Keratinocyte (primary cell): ENCODE results near the gene ASIC2. TPM values are rescaled to one million over a fixed set of nuclear protein-coding genes. Genes with fewer than 3 reads are reported as not detected.

Experiments
- DNase-seq: peaks from one replicate; pipeline ENCODE4 v3.0.0-alpha.2; 2011; ENCODE audit warnings: low read depth, missing footprints, low spot score
- FAIRE-seq: peaks from 2 replicates; lab custom pipeline; 2011; peaks lifted over from hg19 to GRCh38; lab: Jason Lieb, UNC
- H2AFZ ChIP-seq: 2 replicates; pipeline ENCODE4 v1.6.0; 2012; ENCODE audit warnings: low read length, control low read depth, inconsistent platforms; ENCODE audit not compliant: control insufficient read depth
- H3K27ac ChIP-seq: 2 replicates; pipeline ENCODE4 v1.5.1; 2011; ENCODE audit warnings: low read length; ENCODE audit not compliant: control insufficient read depth, insufficient read depth
- H3K27me3 ChIP-seq: 3 replicates; pipeline ENCODE4 v1.6.0; 2011; ENCODE audit warnings: low read length; ENCODE audit not compliant: control insufficient read depth, insufficient read depth; ENCODE audit errors: extremely low read depth
- H3K36me3 ChIP-seq, 2 experiments: 2 replicates in 1 of 2; 3 replicates in 1 of 2; pipeline ENCODE4 v1.5.1; 2011; ENCODE audit warnings: low read length in 2 of 2, mild to moderate bottlenecking in 1 of 2; ENCODE audit not compliant: control insufficient read depth in 2 of 2, insufficient read depth in 2 of 2; ENCODE audit errors: extremely low read depth in 1 of 2
- H3K4me1 ChIP-seq: 3 replicates; pipeline ENCODE4 v1.5.1; 2011; ENCODE audit warnings: low read length; ENCODE audit not compliant: control insufficient read depth, insufficient read depth; ENCODE audit errors: extremely low read depth
- H3K4me2 ChIP-seq: 3 replicates; pipeline ENCODE4 v1.6.0; 2011; ENCODE audit warnings: low read depth, low read length; ENCODE audit not compliant: control insufficient read depth, insufficient read depth; ENCODE audit errors: extremely low read depth
- H3K4me3 ChIP-seq, 3 experiments: fragments of 200-600 bp in 1 of 3; sonication (generic) in 1 of 3; 2 replicates in 2 of 3; 3 replicates in 1 of 3; pipeline ENCODE4 v1.5.1; 2011 to 2016; ENCODE audit warnings: low read length in 3 of 3, mild to moderate bottlenecking in 3 of 3, control low read depth in 2 of 3, inconsistent platforms in 1 of 3, low read depth in 1 of 3, mixed read lengths in 1 of 3, mixed run types in 1 of 3, moderate library complexity in 1 of 3; ENCODE audit not compliant: control insufficient read depth in 2 of 3, insufficient read depth in 2 of 3; ENCODE audit errors: extremely low read depth in 1 of 3
- H3K79me2 ChIP-seq: 2 replicates; pipeline ENCODE4 v1.6.0; 2012; ENCODE audit warnings: low read length; ENCODE audit not compliant: control insufficient read depth, insufficient read depth
- H3K9ac ChIP-seq: 3 replicates; pipeline ENCODE4 v1.6.0; 2011; ENCODE audit warnings: low read length; ENCODE audit not compliant: control insufficient read depth, insufficient read depth; ENCODE audit errors: extremely low read depth
- H3K9me1 ChIP-seq: 3 replicates; pipeline ENCODE4 v1.6.0; 2011; ENCODE audit warnings: low read length; ENCODE audit not compliant: control insufficient read depth, insufficient read depth; ENCODE audit errors: extremely low read depth
- H3K9me3 ChIP-seq: 2 replicates; pipeline ENCODE4 v1.5.1; 2012; ENCODE audit warnings: low read depth, low read length; ENCODE audit not compliant: control insufficient read depth
- H4K20me1 ChIP-seq: 3 replicates; pipeline ENCODE4 v1.6.0; 2011; ENCODE audit warnings: low read length; ENCODE audit not compliant: control insufficient read depth, insufficient read depth; ENCODE audit errors: extremely low read depth
- EZH2 ChIP-seq: IDR thresholded peaks from one replicate; pipeline ENCODE4 v1.6.1; 2012; ENCODE audit warnings: inconsistent platforms, mild to moderate bottlenecking, low read length, moderate library complexity
- dilution Hi-C: fragments of 300-500 bp; cut with MboI; formaldehyde crosslinking; loops from one replicate; pipeline ENCODE4 v1.7.0; 2020; ENCODE audit warnings: low sequenced_read_pairs; ENCODE audit not compliant: extremely low pct_ligation_motif_present
- polyA plus RNA-seq, 5 experiments: library from polyadenylated mRNA; depleted of rRNA in 3 of 5; stranded (reverse) in 3 of 5; stranded (forward) in 1 of 5; unstranded in 1 of 5; fragments of >200 nt; gene quantifications; 1 replicate in 1 of 5; 2 replicates in 3 of 5; 3 replicates in 1 of 5; pipeline versions ENCODE4 v1.2.1 to v1.2.3, GENCODE V29; 2011 to 2012; ENCODE audit warnings: missing spikeins in 2 of 5, low read depth in 1 of 5, low replicate concordance in 1 of 5
- TF ChIP-seq, protein P1 (sequence below), 3 experiments: IDR thresholded peaks in 1 of 3; conservative IDR thresholded peaks in 1 of 3; optimal IDR thresholded peaks in 1 of 3; 2 replicates in 2 of 3; 3 replicates in 1 of 3; pipeline versions ENCODE3 to v1.5.1; 2011; ENCODE audit warnings: low read length in 3 of 3, mild to moderate bottlenecking in 3 of 3, moderate library complexity in 2 of 3, control low read depth in 1 of 3, inconsistent platforms in 1 of 3; ENCODE audit not compliant: insufficient read depth in 2 of 3; ENCODE audit errors: extremely low read depth in 1 of 3

ASIC2 gene
- polyA plus RNA-seq, 1 donor (not counting 4 experiments of a cell fraction or from before 2014, with no cell fraction given), result not detected

DNA sequence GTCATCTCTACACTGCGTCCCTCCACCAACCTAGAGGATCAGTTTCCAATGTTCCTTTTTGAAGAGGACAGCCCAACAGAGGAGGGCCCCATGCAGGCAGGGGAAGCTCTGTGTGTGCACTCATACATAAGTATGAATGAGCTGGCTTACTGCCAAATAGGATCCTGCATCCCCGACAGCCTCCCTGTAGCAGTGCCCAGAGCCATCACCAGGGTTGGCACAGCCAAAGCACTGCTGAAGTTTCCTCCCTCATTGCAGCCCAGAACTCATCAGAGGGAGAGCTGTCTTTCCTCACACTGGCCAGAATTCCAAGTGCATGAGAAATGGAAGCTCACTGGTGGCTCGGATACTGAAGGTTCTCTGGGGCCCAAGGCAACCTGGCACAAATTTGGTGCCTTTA, 114.4 kb downstream of the ASIC2 start:
- Histone ChIP-seq H3K9ac (no peak overlapping the region), H3K4me2 (no peak overlapping the region), H3K9me1 (no peaks in the 10 kb centered on the region), H2AFZ (no peak overlapping the region), H3K4me1 (peaks cover 5% of the 10 kb centered on the region), H3K36me3 (no peaks in the 10 kb centered on the region), H3K4me3 (no peak overlapping the region), H4K20me1 (no peaks in the 10 kb centered on the region), H3K27me3 (no peaks in the 10 kb centered on the region), H3K9me3 (no peaks in the 10 kb centered on the region), H3K79me2 (no peaks in the 10 kb centered on the region), H3K27ac (no peak overlapping the region)
- DNase-seq, result no peak
- TF ChIP-seq, protein P1, sequence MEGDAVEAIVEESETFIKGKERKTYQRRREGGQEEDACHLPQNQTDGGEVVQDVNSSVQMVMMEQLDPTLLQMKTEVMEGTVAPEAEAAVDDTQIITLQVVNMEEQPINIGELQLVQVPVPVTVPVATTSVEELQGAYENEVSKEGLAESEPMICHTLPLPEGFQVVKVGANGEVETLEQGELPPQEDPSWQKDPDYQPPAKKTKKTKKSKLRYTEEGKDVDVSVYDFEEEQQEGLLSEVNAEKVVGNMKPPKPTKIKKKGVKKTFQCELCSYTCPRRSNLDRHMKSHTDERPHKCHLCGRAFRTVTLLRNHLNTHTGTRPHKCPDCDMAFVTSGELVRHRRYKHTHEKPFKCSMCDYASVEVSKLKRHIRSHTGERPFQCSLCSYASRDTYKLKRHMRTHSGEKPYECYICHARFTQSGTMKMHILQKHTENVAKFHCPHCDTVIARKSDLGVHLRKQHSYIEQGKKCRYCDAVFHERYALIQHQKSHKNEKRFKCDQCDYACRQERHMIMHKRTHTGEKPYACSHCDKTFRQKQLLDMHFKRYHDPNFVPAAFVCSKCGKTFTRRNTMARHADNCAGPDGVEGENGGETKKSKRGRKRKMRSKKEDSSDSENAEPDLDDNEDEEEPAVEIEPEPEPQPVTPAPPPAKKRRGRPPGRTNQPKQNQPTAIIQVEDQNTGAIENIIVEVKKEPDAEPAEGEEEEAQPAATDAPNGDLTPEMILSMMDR (optimal IDR thresholded peaks at IDR 0.05 in 1 of 3, IDR thresholded peaks at IDR 0.05 in 1 of 3, conservative IDR thresholded peaks at IDR 0.05 in 1 of 3; ENCODE audit: extremely low read depth in 1 of 3, insufficient read depth in 2 of 3, low read length in 3 of 3), result no peak
- TF ChIP-seq EZH2, result no peak
- dilution Hi-C loops, result no loop called here
- no peak for FAIRE-seq

DNA sequence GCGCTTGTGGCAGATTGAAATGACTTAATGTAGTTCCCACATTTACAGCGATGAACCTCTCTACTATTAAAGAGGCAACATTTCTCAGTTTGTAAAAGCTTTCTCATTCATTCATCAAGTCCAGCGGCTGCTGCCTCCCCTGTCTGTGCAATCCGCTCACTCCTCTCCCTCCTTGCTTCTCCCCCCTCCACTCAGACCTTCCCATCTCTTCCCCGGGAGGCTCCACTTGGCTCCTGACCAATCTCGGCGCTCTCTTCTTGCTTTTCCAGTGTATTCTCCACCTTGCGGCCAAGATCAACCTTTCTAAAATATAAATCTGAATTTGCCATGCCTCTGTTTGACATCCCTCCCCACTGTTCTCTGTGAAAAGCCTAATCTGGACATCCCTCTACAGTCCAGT, 117.5 kb downstream of the ASIC2 start:
- no peaks in the 10 kb centered on the region for H3K27me3 ChIP-seq
- DNase-seq (no peak), FAIRE-seq (no peak)
- dilution Hi-C loops, result no loop called here
- no peaks in the 10 kb centered on the region for H3K36me3 ChIP-seq
- H3K79me2 ChIP-seq, result no peaks in the 10 kb centered on the region
- H2AFZ ChIP-seq, result no peak overlapping the region
- no peak overlapping the region for H3K9ac ChIP-seq
- no peaks in the 10 kb centered on the region for H3K9me1 ChIP-seq
- H3K4me2 ChIP-seq, result no peak overlapping the region
- no peak overlapping the region for H3K4me3 ChIP-seq
- TF ChIP-seq, protein P1 (optimal IDR thresholded peaks at IDR 0.05 in 1 of 3, IDR thresholded peaks at IDR 0.05 in 1 of 3, conservative IDR thresholded peaks at IDR 0.05 in 1 of 3; ENCODE audit: extremely low read depth in 1 of 3, insufficient read depth in 2 of 3, low read length in 3 of 3), result no peak
- no peak for TF ChIP-seq EZH2
- no peaks in the 10 kb centered on the region for H4K20me1 ChIP-seq
- no peak overlapping the region for H3K27ac ChIP-seq
- peaks cover 3% of the 10 kb centered on the region for H3K4me1 ChIP-seq
- no peaks in the 10 kb centered on the region for H3K9me3 ChIP-seq
